Spinal cord (tissue), 10 donors: ENCODE measurements around the gene MRPS14. TPM values are rescaled to one million over a fixed set of nuclear protein-coding genes. Genes with fewer than 3 reads are reported as not detected.
A peak's percentile ranks its signal among the peaks of the same experiment; 100 is the strongest.

Source experiments
- DNase-seq, 6 donors: peaks; one replicate each; pipeline versions ENCODE4 v3.0.0 to v3.0.0-alpha.2; 2013 to 2015; ENCODE audit warnings: low spot score in 6 of 6, low read depth in 4 of 6
- H3K27ac ChIP-seq: one replicate; pipeline ENCODE4 v1.5.1; 2013; ENCODE audit warnings: low read depth, low read length, control low read depth
- H3K27me3 ChIP-seq: one replicate; pipeline ENCODE4 v1.6.1; 2013; ENCODE audit warnings: low read length; ENCODE audit not compliant: control insufficient read depth, insufficient read depth
- H3K36me3 ChIP-seq: one replicate; pipeline ENCODE4 v1.6.1; 2013; ENCODE audit warnings: low read length; ENCODE audit not compliant: control insufficient read depth, insufficient read depth
- H3K4me1 ChIP-seq: one replicate; pipeline ENCODE4 v1.6.1; 2013; ENCODE audit warnings: low read length; ENCODE audit not compliant: control insufficient read depth, insufficient read depth
- H3K4me3 ChIP-seq: one replicate; pipeline ENCODE4 v1.5.1; 2013; ENCODE audit warnings: low read depth, low read length, control low read depth
- H3K9me3 ChIP-seq: one replicate; pipeline ENCODE4 v1.6.1; 2013; ENCODE audit warnings: low read length; ENCODE audit not compliant: control insufficient read depth, insufficient read depth
- WGBS: methylation state at CpG from one replicate; pipeline ENCODE4 v1.1.5; 2013; ENCODE audit warnings: missing lambda C conversion rate; ENCODE audit not compliant: insufficient coverage; 5-methylcytosine and 5-hydroxymethylcytosine counted together
- polyA plus RNA-seq, 2 donors: library from polyadenylated mRNA; unstranded; fragments of 120-200 nt; gene quantifications; one replicate each; pipeline ENCODE4 v1.2.1, GENCODE V29; 2013; ENCODE audit not compliant: insufficient read length in 2 of 2
- small RNA-seq: library from RNA; depleted of rRNA; stranded (forward); fragments of <200 nt; gene quantifications from one replicate; pipeline ENCODE3, GENCODE V24; 2014; ENCODE audit warnings: low replicate concordance
- total RNA-seq, 2 donors: library from RNA; depleted of rRNA in 1 of 2; stranded (reverse); fragments of 120-200 nt in 1 of 2; fragments of >200 nt in 1 of 2; gene quantifications; one replicate each; pipeline versions ENCODE4 v1.2.3 to v1.2.4, GENCODE V29; 2013 to 2014
- donor health status: healthy.

MRPS14 gene
- total and polyA plus RNA-seq, 4 donors, result 42.6 to 58.6 (median 48.1) TPM

DNA sequence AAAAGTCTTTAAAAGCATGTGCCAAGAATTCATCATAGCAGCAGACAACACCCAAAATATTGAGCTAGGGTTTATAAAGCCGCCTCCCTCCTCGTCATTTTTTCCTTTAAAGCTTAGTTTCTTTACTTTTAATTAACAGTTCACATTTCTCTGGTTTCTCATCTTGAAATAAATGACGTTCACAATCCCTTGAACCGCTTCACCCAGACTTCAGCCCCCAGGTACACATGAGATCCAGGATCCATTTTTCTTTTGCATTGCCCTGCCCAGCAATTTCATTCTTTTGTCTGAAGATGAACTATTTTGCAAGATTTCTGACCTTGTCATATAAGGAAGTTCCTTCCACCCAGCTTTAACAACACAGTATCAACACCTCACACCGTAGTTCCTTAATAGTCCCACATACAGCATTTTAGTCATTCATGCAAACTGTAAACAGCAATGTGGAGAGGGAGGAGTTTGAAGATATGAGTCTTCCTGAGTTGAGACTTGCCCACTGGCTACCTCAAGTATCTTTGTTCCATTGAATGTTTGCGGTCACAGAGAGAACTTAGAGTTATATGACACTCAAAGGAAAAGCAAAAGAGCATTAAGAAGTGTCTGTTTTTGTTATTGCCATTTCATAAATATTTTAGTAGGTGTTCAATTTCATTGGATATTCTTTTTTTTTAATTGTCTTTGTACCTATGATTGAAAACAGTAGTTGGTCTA, 58.8 kb downstream of the MRPS14 start:
- Histone ChIP-seq H3K27me3 (no peaks in the 10 kb centered on the region), H3K4me1 (no peaks in the 10 kb centered on the region), H3K9me3 (no peaks in the 10 kb centered on the region), H3K36me3 (no peaks in the 10 kb centered on the region), H3K27ac (peak overlapping the region; percentile 16), H3K4me3 (no peak overlapping the region)
- no peak for DNase-seq
- 63% methylated on average over 4 of the region's 6 CpGs for WGBS

GRCh38 chr1:174963529-174964125, 59.6 kb downstream of the MRPS14 start:
- WGBS, result 100% methylated on average over 1 of the region's 2 CpGs
- Histone ChIP-seq H3K9me3 (no peaks in the 10 kb centered on the region), H3K36me3 (no peaks in the 10 kb centered on the region), H3K4me3 (no peak overlapping the region), H3K27ac (no peak overlapping the region), H3K4me1 (no peaks in the 10 kb centered on the region), H3K27me3 (no peaks in the 10 kb centered on the region)
- no peak for DNase-seq

Small RNA genes lying within 50 kb of the gene (small RNA-seq; reads per million reads assigned to genes)
- gene RF00019, result not detected
- not detected for gene RNU6-307P

Other genes starting within 250 kb of the MRPS14 start
- 100 to 1,000 TPM in 1 of 2 donors, 10 to 100 TPM in 1; 98.4 to 205 TPM for gene CACYBP, start 23.5 kb downstream of the MRPS14 start, total RNA-seq
- gene CACYBP, start 23.5 kb downstream of the MRPS14 start, polyA plus RNA-seq, result 100 to 1,000 TPM; 143 to 155 TPM
- gene TNN, start 44.4 kb upstream of the MRPS14 start, total RNA-seq, result 10 to 100 TPM; 13.9 to 16.4 TPM
- gene TNN, start 44.4 kb upstream of the MRPS14 start, polyA plus RNA-seq, result 1 to 10 TPM; 1.6 to 2.8 TPM
- 1 to 10 TPM; 2.1 to 2.9 TPM for gene KIAA0040, start 169.4 kb upstream of the MRPS14 start, total RNA-seq
- 1 to 10 TPM; 1.7 to 2.3 TPM for gene KIAA0040, start 169.4 kb upstream of the MRPS14 start, polyA plus RNA-seq